Activated T-cell treated with anti-CD3 and anti-CD28 coated beads for 4 hours (primary cell): ENCODE data around the gene ASXL1.

ENCODE experiments used
- DNase-seq: peaks from one replicate; pipeline ENCODE4 v3.0.0-alpha.2; 2020

Gene ASXL1

GRCh38 chr20:32483351-32484224 is 125.5 kb downstream of the ASXL1 start:
- DNase-seq: peak; percentile 48

GRCh38 chr20:32484225-32484957 is 126.3 kb downstream of the ASXL1 start:
- DNase-seq: peak; percentile 30

GRCh38 chr20:32484958-32485769 is 127.0 kb downstream of the ASXL1 start:
- DNase-seq: peak; percentile 77

GRCh38 chr20:32485770-32486478 is 127.8 kb downstream of the ASXL1 start:
- no peak for DNase-seq

- DNase-seq: no peak
Observed at GRCh38 chr20:32487381-32487780, 129.2 kb downstream of the ASXL1 start.

- no peak for DNase-seq
Observed at GRCh38 chr20:32488066-32488838, 130.1 kb downstream of the ASXL1 start.
